Stimulated activated CD8-positive, alpha-beta memory T cell treated with anti-CD3 and anti-CD28 coated beads, Interleukin-15, amount 100 ng/mL, for 1 hour (primary cell): ENCODE results near the gene CDH23.

Source experiments
- DNase-seq: peaks from one replicate; pipeline ENCODE4 v3.0.0-alpha.2; 2020; ENCODE audit warnings: low read depth

The CDH23 gene

DNA sequence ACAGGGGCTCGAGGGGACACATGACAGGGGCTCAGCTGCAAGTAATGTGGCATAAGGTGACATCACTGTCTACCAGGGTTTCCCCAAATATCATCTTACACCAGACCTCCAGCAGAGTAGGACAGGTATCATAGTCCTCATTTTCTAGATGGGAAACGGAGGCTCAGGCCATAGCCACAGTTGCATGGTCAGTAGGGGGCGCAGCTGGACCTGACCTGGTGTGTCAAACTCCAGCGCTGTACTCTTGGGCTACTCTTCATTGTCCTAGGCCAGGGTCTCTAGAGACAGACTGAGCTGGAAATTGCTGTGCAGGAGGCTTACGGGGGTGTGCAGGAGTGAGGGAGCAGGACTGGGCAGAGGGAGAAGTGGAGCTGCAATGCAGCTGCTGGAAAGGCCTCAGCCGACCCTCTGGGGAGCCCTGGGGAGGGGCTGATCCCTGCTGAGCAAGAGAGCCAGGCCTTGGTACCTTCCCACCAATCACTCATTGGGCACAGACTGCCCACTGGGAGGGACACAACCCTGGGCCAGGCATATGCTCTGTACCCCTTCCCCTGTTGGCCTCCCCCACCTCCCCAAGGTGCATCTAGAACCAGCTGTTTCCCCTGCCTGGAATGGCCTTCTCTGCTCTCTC lies 89.9 kb downstream of the CDH23 start:
- DNase-seq, result no peak

DNA sequence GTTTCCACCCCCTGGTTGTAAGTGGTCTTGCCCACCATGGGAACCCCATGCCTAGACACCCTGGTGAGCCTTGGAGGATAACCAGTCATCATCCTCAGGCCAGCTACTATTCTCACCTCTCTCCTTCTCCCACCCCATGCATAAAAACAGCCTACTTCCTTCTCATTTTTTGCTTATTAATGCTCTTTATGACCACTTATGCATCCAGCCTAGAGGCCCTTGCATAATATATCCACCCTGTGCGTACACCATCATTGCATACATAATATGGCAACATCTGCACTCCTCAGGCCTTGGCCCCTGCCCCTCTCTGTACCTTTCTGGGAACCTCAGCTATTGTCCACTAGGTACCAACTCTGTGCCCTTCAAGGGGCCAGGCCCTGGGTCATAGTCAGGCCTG lies 91.0 kb downstream of the CDH23 start:
- no peak for DNase-seq

DNA sequence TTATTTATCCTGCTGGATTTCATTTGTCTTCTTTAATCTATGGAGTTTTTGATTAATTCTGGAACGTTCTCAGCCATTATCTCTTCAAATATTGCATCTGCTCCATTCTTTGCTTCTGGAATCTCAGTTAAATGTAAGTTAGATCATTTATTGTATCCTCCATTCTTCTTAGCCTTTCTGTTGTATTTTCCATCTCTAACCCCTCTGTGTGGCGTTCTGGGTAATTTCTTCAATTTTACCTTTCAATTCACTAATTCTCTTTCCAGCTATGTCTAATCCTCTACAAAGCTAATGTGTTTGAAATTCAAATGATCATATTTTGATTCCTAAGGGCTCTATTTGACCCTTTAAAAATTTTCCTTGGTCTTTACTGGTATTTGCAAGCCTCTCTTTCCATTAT lies 92.4 kb downstream of the CDH23 start:
- no peak for DNase-seq

DNA sequence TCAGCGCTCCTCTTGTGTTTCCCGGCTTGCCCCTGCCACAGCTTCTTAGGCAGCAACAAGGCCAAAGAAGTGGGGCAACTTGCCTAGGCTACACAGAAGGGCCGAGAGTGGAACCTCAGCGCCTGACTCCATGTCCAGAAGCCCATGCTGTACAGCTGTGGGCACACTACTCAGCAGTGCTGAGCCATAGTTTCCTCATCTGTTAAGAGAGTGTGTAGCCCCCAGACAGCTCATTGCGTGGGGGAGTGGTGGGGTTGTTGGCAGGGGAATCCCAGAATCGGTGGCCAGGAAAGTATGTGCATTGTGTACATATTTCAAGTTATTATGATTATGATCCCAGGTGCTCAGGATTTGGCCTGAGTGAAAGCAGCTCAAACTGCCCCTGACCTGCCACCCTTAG lies 96.2 kb downstream of the CDH23 start:
- no peak for DNase-seq

DNA sequence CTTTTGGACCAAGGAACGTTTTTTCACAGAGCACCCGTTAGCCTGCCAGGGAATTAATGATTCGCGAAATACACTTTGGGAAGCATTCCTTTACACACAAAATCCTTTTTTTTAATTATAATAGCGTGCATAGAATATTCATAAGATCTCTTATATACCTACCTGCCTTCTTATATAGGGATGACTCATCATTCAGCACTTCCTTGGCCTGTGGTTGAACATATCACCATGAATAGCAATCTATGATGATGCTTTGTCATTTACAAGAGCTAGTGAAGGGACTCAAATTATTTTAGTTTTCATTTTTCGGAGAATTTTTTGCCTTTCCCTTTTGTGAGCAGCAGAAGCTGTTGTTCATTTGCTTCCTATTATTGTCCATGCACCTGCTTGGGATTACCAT lies 97.0 kb downstream of the CDH23 start:
- no peak for DNase-seq

DNA sequence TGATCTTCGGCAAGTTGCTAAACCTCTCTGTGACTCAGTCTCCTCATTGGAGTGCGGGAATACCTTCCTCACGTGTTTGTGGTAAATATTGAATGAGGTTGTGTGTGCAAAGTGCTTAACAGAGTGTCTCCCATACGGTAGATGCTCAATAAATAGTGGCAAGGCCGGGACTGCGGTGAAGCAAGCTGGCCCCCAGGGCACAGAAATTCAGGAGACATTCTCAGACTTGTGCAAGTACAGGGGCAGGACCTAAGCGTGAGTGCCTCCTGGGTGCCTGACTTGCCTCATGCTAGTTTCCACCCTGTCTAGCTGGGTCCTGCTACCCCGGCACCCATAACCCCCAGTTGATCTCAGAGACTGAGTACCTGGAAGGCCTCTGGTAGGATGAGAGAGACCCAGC lies 97.8 kb downstream of the CDH23 start:
- no peak for DNase-seq

DNA sequence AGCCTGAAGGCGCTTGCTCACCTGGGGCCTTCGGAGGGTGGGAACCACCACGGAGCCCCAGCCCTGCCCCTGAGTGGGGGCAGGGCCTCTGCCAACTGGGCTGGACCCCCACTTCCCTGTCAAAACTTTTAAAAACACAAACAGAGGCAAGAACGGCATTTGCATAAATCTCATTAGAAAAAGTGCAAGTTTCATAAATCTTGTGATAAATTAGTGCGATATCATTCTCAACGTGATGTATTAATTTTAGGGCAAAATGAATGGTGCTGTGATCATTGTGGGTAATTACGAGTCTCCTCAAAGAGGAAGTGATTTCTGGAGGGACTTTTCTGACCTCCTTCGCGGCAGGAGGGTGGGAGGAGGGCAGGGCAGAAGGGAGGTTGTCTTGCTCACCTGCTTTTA lies 98.3 kb downstream of the CDH23 start:
- DNase-seq, result no peak

DNA sequence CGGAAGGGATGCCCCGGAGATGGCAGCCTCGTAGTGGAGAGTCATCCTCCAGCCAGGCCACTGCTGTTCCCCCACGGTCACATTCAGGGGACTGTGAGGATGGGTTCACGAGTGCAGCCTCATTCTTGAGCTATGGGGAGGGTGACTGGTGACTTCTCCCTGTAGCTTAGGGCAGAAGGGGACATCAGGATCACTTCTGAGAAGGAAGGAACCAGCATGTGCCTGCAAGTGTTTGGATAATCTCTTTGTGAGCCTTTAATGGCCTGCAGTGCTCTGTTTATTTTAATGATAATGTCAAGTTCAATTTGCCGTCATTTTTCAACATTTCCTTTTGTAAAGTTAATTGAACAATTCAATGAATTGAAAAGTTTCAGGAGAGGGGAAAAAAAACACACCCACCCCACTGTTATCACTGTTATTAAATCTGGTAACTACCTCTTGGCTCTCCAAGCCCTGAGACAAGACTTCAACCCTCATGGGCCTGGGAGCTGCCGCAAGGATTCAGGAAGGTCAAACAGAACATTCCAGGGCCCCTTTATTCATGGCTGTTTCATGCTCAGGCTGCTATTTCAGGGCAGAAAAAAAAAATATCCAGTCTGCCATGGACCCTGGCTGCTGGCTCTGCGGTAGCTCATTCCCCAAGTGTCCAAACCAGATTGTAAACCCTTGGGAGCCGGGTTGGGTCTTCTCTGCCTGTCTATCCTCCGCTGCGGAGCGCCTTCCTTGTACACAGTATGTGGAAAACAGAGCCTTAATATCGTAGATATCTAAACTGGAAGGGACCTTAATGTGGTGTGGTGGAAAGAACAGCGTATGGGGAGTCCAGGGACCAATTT lies 100.4 kb downstream of the CDH23 start:
- no peak for DNase-seq

DNA sequence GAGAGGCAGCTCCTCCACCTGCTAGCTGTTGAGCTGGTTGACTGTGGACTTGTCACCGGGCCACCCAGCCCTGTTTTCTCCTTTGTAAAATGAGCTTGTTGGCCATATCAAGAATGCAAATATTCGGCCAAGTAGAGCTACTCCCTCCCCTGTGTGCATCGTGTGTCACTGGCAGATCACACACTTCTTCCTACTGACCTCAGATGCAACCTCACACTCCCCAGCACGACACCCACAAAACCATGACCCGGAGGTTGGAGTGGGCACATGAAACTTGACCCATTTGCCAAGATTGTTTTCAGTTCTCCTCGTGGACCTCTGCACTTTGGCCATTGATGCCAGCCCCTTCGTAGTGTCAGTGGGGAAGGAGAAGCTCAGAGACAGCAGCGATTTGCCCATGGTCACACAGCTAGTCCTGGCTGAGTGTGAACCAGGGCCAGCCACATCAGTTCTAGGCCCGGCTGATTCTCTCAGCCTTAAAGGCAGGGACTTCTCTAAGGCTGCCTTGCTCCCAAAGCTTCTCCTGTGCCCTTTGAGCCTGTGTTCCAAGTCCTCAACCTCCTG lies 101.1 kb downstream of the CDH23 start:
- no peak for DNase-seq

DNA sequence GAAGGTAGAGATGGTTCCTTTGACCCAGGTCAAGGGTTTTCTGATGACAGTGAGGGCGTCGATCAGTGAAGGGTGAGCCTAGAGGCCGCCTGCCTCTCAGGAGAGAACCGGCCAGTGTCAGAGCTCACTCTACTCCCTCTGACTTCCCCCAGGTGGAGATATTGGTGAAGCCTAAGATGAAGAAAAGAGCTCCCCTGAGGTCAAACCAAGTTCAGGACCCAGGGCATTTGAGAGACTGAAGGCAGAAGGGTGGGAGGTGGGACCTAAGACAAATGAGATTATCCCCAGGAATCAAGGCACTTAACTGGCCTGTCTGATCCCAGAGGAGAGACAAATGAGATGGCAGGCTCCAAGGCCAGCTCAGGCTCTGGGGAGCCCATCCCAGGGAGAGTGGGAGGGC lies 104.7 kb downstream of the CDH23 start:
- DNase-seq, result no peak

DNA sequence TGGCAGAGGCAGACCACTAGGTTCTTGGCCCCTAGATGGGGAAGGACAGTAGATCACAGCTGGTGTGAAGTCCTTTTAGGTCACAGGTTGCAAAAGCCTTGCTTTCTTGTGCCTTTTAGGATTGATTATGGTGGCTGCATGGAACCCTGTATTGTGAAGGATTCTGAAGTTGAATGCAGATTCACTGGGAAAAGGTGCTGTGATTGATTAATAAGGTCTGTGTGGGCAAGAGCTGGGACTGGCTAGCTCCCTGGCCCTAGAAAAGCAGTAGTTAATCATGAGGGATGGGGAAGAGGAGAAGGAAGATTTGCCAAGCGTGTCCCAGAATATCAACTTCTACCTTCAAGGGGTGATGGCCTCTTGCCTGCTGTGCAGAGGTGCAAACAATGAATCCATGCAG lies 105.5 kb downstream of the CDH23 start:
- no peak for DNase-seq

DNA sequence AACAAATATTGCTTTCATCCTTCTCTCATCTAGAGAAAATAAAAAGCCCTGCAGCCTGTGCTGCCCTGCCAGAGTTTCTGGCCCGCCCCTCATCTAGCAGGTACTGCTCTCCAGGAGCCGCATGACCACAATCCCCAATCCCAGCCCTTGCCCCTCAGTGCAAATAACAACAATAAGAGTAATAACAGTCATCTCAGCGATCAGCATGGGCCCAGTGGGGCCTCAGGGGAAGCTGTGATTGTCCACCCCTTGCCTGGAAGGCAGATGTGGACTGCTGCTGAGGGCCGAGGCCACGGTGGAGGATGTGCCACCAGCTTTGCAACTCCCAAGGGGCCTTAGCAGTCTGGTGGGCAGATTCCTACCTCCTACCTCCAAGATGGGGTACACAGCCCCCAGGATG lies 106.1 kb downstream of the CDH23 start:
- no peak for DNase-seq

DNA sequence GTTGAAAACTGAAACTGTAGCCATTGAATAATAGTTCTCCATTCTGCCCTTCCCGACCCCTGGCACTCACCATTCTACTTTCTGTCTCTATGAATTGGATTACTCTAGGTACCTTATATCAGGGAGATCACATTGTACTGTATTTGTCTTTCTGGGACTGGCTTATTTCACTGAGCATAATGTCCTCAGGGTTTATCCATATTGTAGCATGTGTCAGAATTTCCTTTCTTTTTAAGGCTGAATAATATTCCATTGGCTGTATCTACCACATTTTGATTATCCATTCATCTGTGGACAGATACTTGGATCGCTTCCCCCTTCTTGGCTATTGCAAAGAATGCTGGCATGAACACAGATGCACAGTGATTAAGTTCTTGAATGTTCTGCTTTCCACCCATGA lies 107.4 kb downstream of the CDH23 start:
- DNase-seq, result no peak

DNA sequence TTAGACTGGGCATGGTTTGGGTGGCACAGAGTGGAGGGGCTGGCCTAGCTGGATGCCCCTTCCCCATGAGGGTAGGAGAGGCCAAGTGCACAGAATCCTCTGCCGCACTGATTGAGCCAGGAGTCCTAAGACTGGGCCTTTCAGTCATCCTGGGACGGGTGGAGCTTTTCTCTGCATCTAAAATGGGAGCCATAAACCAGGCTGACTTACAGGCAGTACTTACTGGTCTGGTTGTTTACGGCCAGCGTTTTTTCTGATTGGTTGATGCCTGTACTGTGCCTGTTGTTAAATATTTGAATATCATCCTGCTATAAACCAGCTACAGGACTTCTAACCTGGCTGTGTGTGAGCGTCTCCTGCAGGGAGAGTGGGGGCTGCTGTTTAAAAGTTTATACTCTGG lies 107.8 kb downstream of the CDH23 start:
- no peak for DNase-seq

DNA sequence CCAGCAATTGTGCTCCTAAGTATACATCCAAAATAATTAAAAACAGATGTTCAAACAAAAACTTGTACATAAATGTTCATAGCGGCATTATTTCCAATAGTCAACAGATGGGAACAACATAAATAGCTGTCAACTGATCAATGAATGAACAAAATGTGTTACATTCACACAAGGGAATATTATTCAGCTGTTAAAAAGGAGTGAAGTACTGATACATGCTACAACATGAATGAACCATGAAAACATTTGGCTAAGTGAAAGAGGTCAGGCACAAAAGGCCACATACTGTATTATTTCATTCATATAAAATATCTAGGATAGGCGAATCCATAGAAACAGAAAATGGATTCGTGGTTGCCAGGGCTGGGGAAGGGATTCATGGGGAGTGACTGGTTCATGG lies 109.1 kb downstream of the CDH23 start:
- no peak for DNase-seq

DNA sequence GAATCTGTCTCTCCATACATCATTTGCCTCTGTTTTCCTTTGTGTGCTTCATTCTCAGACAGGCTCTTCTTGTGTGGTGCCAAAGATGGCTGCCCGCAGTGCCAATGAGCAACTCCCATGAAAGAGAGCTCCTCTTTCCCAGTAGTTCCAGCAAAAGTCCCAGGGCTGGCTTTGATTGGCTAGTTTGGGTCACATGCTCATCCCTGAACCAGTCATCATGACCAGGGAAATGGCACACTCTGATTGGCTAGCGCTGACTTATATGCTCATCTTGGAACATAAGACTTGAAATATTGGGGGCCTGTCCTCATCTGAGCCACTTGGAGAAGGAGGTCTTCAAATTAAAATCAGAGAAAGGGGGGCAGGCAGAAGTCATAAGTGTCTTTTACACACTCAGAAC lies 112.7 kb downstream of the CDH23 start:
- DNase-seq, result no peak

DNA sequence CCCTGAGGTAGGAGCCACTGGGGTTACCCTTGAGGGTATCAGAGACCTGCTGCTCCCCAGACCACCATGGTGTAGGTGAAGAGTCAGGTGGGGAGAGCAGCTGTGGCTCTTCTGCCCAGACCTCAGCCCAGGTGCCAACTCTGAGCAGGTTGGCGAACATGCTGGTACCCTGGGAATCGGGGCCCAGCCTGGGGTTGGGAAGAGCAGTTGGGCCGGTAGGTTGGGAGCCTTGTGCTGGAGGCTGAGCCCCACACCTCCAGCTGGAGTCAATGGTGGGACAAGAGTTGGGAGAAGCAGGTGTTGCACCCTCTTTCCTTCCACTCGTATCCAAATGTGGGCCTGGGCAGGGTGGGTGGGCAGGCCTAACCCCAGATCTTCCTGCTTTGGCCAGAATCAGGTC lies 114.5 kb downstream of the CDH23 start:
- DNase-seq, result no peak

DNA sequence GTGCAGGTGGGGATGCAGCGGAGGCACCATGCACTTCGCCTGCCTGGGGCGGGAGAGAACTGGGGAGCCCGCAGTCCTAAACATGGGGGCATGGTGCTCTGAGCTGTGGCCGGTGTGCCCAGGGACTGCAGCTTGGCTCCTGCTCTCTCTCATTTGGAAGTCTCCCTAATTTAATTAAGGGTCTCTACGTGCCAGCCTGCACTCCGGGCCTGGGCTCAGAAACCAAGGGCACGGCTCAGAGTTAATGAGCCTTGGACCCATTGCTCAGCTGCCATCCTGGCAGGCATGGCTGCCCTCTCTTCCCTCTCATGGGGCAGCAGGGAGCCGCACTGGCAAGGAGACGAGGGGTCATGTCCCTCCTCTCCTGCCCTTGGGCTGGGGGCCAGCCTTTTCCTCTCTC lies 115.6 kb downstream of the CDH23 start:
- DNase-seq, result no peak

DNA sequence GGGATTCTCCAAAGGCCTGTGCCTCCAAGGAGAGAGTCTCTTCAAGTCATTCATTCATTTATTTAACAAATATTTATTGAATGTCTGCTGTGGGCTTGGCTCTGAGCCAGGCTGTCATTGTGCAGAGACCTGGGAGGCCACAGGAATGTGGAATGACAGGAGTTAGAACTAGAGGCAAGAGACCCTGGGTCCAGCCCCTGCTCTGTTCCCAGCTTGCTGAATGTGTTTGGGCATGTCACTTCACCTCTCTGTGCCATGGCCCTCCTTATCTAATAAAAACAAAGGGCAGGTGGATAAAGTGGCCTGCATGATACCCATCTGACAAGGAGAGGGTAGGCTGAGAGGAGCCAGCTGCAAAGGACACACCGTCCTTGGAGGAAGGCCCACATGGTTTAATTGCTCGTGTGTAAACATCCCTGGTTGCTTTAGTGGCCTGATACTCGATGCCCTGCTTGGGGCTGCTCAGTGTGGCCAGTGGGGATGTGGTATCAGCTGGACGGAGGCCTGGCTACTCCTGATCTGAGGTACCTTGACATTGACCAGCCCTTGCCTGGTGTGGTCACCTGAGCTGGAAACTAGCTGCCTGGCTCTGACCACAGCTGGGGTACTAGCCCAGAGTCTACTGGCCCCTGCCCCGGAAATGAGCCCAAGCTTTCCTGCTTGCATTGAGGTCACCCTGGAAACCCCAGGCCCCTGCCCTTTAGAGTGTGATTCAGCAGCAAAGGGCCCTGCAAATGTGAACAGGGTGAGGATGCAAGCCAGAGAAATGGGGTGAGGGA lies 116.2 kb downstream of the CDH23 start:
- DNase-seq, result no peak

DNA sequence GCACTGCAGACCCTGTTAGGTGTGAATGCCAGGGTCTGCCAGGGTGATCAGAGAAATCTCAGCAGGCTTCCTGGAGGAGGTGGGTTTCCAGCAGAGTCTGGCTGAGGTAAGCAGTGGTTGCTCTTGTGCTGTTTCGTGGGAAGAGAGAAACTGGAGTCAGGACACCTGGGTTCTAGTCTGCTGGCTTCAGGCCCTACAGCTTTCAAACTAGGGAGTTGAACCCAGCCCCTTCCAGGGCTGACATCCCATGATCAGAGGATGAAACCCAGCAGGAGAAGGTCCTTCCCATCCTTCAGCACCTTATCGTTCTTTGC lies 116.8 kb downstream of the CDH23 start:
- DNase-seq, result no peak

DNA sequence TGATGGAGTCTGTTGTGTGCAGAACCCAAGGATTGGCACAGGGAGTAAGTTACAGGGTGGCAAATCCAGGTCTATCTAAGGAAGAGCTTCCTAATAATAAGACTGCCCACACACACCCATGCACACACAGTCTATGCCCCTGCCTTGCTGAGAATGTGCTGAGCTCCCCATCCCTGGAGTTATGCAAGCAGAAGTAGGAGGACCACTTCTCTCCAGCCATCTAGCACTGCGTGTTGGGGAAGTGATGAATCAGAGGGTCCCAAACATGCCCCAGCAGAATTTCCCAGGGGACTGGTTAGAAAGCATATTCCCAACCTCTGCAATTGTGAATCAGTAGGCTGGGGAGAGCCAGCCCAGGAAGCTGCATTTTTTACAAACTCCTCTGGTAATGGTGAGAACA lies 117.2 kb downstream of the CDH23 start:
- DNase-seq, result no peak

DNA sequence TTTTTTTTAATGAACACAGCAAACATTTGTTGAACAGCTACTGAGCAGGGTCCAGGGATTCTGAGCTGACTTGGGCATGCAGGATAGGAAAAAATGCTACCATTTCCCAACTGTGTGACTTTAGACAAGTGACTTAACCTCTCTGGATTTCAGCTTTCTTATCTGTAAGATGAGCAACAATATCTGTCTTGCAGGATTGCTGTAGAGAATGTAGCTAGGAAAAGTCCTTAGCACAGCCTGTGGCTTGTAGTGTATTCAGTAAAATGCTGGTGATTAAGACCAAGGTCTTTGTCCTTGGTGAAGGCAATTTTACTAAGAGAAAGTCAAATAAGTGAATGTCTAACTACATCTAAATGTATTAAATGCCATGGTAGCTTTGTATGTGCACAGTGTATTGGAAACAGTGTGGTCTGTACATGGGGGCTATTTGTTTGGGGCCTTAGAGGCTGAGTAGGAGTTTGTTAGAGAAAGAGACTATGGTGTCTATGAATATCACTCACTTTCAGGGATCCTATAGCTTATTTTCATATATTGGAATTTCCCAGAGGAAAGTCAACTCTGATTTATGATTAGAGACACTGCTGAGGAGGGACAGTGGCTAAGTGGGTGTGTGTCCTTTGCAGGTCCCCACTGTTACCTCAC lies 118.9 kb downstream of the CDH23 start:
- DNase-seq, result no peak

DNA sequence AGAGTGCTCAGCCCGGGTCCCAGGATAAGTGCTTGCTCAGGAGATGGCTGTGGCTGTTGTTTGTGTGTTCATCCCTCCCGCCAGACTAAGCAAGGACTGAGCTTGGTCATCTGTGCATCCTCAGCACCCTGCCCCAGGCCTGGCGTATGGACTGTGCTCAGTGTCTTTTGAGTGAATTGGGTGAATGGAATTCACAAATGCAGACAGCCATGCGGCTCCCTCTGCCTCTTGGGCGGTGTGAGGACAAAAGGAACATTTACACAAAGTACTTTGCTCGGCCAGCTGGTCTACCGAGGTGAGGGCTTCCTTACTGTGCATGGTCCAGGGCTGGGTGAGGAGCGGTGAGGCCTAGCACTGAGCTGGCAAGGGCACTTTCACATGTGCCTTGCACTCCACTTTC lies 120.2 kb downstream of the CDH23 start:
- DNase-seq, result no peak
